Activated gamma-delta T cell treated with anti-CD3 and anti-CD28 coated beads, Interleukin-2, amount 50 U/mL, for 16 hours (primary cell): ENCODE measurements around the gene IMPACT.

Experiments used
- DNase-seq: peaks from one replicate; pipeline ENCODE4 v3.0.0-alpha.2; 2020; ENCODE audit warnings: low read depth

Gene IMPACT

DNA sequence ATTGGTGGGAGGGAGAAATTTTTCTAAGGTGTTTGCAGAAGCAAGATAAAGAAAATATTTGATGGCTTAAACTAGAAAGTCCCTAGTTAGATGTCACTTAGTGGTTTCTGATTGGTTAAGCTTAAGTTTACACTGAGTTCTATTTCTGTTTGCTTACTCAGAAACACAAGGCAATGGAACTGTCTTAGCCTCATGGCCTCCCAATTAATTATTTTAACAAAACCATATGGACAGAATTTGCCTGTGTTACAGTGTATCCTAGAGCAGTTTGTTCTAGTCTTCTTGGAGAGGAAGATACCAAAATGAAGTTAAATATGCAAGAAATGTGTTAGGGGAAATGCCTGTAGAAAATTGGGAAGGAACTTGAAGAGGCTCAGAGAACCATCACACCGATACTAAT lies 4.6 kb upstream of the IMPACT start:
- no peak for DNase-seq

DNA sequence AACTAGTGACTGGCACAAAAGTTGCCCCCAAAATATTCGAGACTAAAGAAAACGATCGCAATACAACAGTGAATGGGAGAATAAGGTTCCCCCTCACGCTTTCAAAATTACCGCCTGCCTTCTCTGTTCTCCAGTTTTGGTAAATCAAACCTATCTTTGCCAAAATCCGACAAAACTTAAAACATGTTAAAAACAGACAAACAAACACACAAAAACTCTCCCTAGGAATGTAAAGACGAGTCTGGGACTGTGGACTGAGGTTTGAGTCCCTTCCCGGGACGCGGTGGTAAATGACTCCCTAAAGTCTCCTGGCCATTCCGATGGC lies 435 bp upstream of the IMPACT start:
- DNase-seq = no peak

DNA sequence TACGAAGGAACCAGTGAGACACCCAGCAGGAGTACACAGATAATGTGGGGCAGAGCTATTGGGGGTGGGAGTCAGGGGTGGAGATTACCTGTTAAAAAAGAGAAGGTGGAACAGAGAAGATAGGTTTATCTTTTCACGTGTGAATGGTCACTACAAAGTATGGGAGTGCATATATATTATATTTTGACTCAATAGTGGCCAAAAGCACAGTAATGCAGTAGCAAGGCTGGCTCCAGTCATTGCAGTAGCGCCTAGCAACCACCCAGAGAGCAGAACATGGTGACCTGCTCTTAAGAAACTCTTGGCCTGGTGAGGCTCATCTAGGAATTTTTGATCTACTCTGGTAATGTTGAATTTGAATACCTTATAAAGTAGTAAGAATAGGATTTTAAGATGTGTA lies 1.0 kb downstream of the IMPACT start:
- no peak for DNase-seq

DNA sequence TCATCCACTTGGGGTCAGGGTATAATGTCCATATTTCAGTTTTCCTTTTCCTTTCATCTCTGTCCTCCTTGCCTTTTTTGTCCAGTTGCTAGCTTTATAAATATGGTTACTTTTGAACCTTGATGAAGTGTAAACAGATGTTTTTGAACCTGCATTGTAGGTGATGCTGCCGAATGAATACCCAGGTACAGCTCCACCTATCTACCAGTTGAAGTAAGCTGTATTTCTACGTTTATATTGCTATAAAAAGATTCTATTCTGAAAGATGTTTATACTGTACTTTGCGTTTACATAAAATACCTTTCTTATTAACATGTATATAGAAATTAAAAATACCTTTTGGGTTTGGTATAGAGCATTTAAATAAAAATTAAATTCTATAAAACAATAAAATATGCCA lies 2.2 kb downstream of the IMPACT start:
- DNase-seq = no peak

DNA sequence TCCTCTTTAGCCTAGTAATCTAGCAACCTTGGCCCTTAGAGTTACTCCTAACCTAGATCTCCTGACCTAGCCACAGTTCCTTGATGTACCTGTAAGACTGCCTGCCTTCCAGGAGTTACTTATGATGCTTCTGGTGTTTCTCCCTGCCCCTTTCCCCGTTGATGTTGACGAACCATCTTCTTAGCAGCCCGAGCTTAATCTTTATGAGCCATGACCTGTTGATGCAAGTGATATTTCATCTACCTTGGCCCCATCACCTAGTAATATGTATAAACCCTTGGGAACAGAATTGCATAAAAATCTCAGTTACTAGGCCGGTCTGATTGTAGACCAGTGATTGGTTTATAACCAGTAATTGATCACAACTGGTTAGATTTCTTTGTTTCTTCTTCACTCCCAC lies 2.7 kb downstream of the IMPACT start:
- DNase-seq = no peak

DNA sequence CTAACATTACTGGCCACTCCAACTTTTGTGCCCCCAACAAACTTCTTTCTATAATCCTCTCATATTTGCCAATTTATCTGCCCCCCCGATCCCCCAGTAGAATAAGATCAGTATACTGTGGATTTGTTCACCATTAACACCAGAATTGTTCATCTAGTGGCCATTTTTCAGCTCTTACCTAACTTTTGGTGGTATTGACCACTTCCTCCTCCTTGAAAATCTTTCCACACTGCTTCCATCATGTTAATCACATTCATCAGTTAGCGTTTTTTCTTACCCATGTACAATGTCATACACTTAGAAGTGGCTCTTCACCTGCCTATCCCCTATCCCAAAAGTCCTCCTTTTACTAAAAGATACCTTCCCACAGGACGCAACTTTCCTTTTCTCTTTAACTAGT lies 6.1 kb downstream of the IMPACT start:
- DNase-seq = no peak

DNA sequence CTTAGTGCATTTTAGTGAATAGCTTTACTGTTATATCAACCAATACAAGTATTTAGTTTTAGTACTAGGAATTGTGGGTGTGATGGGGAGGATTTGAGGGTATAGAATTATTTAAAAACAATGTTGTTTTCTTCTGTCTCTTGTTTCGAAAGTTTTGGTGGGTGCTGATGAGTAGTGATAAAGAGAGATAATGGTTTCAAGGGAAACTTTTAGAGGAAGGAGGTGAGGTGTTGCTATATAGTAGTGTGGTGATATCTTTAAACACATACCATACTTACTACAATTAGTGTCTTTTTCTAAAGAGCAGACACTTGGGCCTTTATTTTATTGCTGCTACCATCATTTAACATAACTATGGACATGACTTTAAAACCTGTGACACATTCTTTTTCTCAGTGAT lies 10.5 kb downstream of the IMPACT start:
- no peak for DNase-seq

DNA sequence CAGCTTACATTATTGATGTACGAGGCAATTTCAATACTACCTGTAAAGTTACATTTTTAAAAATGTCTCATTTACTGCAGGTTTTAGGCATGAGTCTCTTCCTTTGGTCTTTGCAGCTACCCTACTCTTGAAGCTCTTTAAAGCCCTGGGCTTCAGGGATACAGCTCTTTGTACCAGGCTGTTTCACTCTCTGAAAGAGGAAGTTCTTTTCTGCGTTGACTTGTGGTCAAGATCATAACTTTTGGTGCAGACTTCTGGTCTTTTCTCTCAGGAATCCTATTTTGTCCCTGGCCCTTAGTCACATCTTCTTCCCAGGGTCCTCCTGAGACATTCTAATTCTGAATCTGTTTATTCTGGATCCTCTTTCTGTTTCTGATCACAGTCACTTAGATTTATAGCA lies 17.4 kb downstream of the IMPACT start:
- no peak for DNase-seq

DNA sequence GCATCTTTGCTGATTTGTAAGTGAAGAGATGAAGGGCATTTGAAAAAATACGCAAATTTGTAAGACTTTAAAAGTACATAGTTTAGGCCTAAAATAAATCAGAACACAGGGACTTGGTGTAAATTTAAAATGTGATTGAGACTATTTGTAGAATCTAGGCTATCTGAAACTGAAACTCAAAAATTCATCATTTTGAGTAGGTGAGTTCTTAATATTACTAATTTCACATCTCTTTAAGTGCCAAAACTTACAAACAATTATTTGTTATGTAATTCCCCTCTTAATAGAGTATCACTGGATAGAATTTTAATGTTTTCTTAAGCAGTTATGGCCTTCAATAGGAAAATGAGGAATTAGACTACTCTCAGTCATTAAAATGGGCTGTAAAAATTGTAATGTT lies 20.0 kb downstream of the IMPACT start:
- no peak for DNase-seq

DNA sequence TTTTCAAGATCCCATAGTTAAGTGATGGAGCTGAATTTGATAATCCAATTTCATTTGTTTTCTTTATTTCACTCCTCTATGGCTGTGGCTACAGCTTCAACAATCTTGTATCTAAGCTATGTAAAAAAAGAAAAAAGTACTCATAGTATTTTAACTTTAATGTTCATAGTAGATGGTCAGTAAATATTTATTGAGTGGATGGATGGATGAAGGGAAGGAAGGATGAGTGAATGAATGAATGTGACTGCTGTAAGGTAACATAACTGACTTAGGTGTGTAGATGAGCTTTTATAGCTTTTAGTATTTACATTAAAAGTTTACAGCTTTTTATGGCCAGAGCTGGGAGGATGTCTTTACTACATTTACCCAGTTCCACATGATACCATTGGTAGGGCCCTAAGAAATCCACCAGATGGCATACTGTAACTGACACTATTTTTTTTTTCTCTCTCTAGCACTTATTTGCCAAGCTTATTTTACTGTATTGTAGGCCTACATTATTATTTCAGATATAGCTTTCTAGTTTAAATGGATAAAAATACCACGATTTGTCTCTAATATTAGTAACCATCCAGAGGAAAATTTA lies 20.6 kb downstream of the IMPACT start:
- DNase-seq = no peak

DNA sequence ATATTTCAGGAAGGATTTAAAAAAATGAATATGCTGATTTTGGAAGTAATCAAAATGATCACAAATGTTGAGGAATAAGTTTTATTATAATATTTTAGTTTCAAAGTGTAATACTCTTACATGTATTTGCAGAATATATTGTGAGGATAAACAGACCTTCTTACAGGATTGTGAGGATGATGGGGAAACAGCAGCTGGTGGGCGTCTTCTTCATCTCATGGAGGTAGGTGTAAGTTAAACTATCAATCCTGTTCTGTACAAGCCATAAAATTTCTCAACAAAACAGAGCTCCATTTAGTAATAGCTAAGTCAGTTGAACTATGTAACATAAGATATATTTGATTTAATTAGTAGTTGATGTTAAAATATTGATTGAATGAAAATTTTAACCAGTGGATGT lies 21.5 kb downstream of the IMPACT start:
- DNase-seq = no peak

DNA sequence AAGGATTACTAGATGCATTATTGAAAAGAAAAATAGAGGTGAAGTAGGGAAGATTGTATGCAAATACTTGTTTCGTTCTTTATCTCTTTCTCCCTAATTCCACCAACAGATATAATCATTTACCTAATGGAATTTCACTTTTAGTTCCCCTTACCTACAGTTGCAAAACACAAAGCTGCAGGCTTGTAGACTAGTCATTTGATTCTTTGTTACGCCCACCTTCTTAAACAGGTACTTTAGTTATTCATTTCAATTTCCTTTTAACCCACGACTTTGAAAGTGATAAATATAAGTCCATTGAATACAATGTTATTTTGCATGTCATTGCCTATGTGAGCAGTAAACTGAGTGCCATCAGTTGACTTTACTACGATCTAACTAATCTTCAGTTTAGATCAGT lies 30.1 kb downstream of the IMPACT start:
- DNase-seq = no peak

DNA sequence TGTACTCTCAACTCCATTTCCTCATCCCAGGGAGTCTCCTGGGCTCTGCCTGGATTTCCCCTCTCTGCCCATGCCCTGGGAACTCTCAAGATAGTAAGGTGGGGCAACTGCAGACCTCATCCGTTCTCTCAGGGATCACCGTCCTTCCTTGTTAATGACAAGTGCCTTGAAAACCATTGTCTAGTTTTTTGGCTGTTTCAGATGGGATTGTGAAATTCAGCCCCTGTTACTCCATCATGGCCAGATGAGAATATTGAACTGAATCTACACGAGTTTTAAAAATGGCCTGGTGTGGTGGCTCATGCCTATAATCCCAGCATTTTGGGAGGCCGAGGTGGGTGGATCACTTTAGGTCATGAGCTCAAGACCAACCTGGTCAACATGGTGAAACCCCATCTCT lies 33.3 kb downstream of the IMPACT start:
- DNase-seq = no peak

DNA sequence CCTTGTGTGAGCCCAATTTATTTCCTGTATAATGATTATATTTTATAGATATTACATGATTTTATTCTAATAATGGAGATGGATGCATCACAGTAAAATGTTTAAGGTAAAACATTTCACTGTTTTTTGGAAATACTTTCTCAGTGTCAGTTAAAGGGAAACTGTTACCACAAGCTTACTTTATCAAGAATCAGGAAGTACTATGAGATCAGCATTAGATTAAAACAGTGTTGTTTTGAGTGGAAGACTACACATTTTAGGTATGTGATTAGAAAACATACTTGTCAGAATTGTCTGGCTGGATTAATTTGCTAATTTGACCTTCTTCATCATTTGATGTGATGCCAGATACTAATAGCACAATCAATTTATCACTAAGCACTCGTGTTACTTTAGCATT lies 33.9 kb downstream of the IMPACT start, which contains the start of gene HRH4:
TSS of gene HRH4 (plus strand) at position 250 of the 400 bp plus-strand sequence. CDS start at position 342, 92 bp downstream.
- DNase-seq = no peak

DNA sequence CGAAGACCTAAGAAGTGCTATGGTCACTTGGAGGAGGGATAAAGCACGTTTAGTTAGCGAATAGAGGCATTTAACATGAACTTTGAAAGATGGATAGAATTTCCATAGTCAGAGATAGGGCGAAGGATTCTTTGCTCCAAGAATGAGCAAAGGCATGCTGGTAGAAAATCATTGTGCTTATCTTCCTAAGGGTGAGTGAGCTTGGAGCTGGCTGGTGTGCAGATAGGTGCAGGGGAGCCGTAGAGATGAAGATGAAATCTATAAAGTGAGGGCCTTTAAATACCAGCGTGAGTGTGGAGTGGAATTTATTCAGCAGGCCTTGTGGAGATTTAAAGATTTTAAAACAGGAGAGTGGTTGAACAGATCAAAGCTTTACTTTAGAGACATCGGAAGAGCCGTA lies 35.5 kb downstream of the IMPACT start:
- no peak for DNase-seq

DNA sequence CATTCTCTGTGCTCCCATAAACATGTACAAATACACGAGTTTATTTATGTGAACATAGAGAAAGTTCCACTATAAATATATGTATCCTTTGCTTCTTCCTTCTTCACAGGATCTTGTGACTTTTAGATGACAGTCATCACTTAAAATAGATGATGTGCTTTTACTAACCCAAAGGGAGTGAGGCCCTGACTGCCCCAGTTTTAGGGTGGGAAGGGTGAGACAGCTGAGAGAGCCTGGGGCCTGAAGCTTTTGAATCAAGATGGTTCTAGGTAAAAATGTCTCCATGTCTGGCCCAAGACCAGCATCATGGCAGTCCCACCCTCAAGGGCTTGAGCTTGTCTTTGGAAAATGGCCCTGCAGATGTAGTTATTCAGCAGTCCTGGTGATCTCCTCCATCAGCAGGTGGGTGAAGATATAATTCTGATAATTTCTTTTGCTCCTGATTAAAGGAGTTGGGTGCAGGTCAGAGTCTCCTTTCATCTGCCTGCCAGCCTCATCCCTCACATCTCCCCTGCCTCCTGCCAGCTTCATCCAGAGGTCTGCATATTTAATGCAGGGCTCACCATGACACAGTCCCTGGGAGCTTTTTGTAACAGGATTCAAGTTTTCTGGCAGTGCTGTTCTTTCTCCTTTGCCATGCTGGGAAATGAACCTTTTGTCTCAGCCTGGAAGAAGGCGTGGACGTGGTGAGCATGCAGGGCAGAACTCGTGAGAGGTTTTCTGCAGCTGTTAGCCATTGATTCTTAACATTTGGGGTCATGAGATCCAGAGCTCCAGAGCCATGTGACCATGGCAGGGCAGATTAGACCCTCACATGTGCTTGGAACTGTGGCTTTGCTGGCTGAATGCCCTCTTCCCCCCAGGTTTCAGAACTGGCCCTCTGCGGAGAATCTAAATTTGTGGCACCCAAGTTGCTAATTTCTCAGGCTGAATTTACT lies 36.6 kb downstream of the IMPACT start:
- DNase-seq = no peak

DNA sequence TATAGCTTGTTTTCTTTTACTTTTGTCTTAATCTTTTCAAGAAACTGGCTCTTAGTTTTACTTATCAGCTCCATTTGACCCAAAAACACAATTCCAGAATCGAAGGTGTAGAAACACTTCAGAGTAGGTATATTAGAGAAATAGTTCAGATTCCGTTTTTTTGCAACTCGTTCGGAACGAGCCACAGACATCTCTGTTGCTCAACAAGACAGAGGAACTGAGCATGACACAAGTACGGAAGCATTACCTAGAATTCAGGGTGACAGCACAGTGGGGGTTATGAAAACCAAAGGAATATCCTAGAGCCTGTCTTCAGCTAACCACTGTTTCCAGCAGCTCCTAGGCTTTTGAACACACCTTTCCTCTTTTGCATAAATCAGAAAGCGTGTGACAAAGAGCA lies 39.0 kb downstream of the IMPACT start:
- no peak for DNase-seq

DNA sequence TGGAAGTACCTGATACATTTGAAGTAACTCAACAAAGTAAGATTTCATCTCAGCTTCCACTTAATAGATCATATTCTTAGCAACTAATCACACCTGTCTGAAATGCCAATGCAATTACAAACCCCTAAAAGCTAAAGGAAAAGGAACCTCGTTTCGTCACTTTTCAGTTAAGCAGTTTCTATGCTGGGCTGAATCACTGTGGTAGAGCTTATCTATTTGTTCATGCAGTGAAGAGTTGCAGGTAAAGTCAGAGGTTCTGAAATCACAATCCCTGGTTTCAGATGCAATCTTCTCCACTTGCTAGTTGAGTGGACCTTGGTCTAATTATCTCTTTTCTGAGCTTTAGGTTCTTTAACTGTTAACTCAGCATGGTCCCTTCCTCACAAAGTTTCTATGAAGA lies 40.3 kb downstream of the IMPACT start:
- no peak for DNase-seq

DNA sequence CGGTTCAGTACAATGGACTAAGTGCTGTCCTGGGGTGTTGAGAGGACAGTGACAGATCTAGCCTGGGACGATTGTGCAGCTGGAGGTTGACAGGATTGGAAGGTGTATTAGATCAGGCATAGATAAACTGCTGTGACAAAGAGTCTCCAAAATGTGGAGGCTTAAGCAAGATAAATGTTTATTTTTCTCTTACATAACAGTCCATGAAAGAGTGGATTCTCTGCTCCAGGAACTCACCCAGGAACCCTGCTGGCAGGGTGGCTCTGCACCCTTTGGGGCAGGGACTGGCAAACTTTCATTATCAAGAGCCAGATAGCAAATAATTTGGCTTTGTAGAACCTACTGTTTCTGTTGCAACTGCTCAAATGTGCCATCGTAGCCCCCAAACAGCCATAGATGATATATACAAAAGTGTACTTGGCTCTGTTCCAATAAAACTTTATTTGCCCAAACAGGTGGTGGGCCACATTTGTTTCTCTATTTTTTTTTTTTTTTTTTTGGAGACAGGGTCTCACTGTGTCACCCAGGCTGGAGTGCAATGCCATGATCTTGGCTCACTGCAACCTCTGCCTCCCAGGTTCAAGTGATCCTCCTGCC lies 43.6 kb downstream of the IMPACT start:
- no peak for DNase-seq

DNA sequence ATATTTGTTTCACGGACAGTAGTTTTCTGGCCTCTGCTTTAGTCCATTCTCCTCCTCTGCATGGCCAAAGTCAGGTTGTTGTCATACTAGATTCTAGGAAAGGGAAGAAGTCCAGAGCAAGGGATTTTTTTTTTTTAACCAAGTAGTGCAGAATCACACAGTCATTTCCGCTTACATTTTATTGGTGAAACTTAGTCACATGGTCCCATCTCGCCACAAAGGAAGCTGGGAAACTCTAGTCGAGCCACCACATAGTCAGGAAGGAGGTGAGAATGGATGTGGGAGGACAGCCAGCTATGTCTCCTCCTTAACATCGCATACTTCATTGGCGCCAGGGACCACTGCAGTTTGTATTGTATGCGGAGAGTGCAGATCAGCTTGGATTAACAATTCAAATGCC lies 44.3 kb downstream of the IMPACT start:
- DNase-seq = no peak

DNA sequence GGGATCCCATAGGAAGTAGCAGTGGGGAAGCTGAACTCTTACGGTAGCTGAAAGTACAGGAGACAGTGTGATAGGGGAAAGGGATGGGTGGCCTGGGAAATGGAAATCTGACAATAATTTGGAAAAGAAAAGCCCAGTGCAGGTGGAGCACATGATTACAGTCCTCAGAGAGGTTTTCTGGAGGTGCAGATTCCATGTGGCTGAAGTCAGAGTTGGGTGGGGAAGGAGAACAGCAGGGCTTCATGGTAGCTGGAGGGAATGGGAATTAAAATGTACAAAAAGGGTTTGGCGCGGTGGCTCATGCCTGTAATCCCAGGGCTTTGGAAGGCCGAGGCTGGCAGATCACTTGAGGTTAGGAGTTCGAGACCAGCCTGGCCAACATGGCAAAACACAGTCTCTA lies 46.1 kb downstream of the IMPACT start:
- no peak for DNase-seq

DNA sequence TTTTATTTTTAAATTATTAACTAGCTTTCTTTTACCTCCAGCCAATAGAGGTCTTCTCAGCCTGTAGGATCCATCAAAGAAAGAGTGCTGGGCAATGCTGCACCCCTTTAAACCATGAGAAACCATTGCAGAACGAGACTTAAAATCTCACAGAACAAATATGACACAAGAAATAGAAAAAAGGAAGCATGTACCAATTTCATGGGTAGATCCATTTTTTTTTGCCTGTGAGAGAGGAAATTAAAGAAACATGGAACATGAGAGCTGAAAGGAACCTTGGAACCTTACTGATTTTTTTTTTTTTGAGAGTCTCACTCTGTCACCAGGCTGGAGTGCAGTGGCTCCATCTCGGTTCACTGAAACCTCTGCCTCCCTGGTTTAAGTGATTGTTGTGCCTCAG lies 47.9 kb downstream of the IMPACT start:
- DNase-seq = no peak

DNA sequence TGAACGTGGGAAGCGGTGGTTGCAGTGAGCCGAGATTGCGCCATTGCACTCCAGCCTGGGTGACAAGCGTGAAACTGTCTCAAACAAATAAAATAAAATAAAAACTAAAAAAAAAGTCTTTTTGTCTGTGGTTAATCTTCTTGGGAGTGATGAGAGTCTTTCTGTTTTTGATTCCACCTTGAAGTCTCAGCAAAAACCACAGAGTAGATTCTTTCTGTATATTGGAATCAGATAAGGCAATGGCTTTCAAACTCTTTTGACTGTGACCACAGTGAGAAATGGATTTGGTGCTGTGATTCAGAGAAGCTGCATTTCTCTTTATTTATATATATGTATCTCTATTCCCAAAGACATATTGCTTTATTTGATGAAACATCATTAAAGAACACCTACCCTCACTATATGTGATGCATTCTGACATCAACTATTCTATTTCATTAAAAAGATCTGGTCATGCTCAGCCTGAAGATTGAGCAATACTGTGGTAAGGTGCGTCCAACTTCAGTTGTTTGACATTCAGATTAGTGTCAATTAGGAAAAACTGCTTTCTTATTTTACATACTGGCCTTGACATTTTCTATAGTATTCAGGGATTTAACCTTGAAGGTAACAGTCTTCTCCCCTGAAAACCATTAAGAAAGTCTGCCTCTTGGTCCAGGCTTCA lies 49.6 kb downstream of the IMPACT start:
- no peak for DNase-seq
